H9 (cell line): Measurements from ENCODE around the gene GPR146. TPM values are rescaled to one million over a fixed set of nuclear protein-coding genes. Genes with fewer than 3 reads are reported as not detected.

Experiments
- DNase-seq: peaks from one replicate; pipeline ENCODE4 v3.0.0-alpha.2; 2017
- H2AFZ ChIP-seq: one replicate; pipeline ENCODE4 v1.6.1; 2013; ENCODE audit warnings: mild to moderate bottlenecking, low read length, control low read depth, moderate library complexity
- H2AK5ac ChIP-seq: 2 replicates; pipeline ENCODE4 v1.6.1; 2013; ENCODE audit warnings: low read length, control low read depth, mixed read lengths; ENCODE audit not compliant: insufficient read length
- H2BK120ac ChIP-seq: one replicate; pipeline ENCODE4 v1.6.1; 2013; ENCODE audit warnings: low read depth, mild to moderate bottlenecking, low read length, control low read depth, inconsistent platforms; ENCODE audit not compliant: poor library complexity, severe bottlenecking
- H2BK12ac ChIP-seq: 2 replicates; pipeline ENCODE4 v1.6.1; 2013; ENCODE audit warnings: low read length, control low read depth, mixed read lengths, low read depth; ENCODE audit not compliant: insufficient read length
- H2BK15ac ChIP-seq: 2 replicates; pipeline ENCODE4 v1.6.1; 2013; ENCODE audit warnings: low read depth, low read length, control low read depth
- H2BK20ac ChIP-seq: one replicate; pipeline ENCODE4 v1.6.1; 2013; ENCODE audit warnings: low read depth, mild to moderate bottlenecking, low read length, control low read depth, inconsistent platforms; ENCODE audit not compliant: poor library complexity, severe bottlenecking
- H2BK5ac ChIP-seq: 2 replicates; pipeline ENCODE4 v1.6.1; 2013; ENCODE audit warnings: low read length, control low read depth, mixed read lengths; ENCODE audit not compliant: insufficient read length
- H3K14ac ChIP-seq: 2 replicates; pipeline ENCODE4 v1.6.1; 2013; ENCODE audit warnings: low read length, control low read depth; ENCODE audit not compliant: insufficient read depth
- H3K18ac ChIP-seq: 2 replicates; pipeline ENCODE4 v1.6.1; 2013; ENCODE audit warnings: low read depth, mild to moderate bottlenecking, mixed read lengths, low read length, control low read depth; ENCODE audit not compliant: insufficient read length
- H3K23ac ChIP-seq: 2 replicates; pipeline ENCODE4 v1.6.1; 2013; ENCODE audit warnings: low read length, control low read depth, mixed read lengths, low read depth; ENCODE audit not compliant: insufficient read length
- H3K23me2 ChIP-seq: 2 replicates; pipeline ENCODE4 v1.6.1; 2013; ENCODE audit warnings: low read depth, mild to moderate bottlenecking, mixed read lengths, low read length, control low read depth; ENCODE audit not compliant: insufficient read length, poor library complexity, severe bottlenecking
- H3K27ac ChIP-seq: 2 replicates; pipeline ENCODE4 v1.5.1; 2013; ENCODE audit warnings: low read length, control low read depth, mixed read lengths, low read depth; ENCODE audit not compliant: insufficient read length
- H3K27me3 ChIP-seq: 2 replicates; pipeline ENCODE4 v1.6.1; 2013; ENCODE audit warnings: low read length, control low read depth, inconsistent platforms; ENCODE audit not compliant: insufficient read depth
- H3K4ac ChIP-seq: 2 replicates; pipeline ENCODE4 v1.6.1; 2013; ENCODE audit warnings: low read depth, mild to moderate bottlenecking, control low read depth, inconsistent platforms, low read length, moderate library complexity
- H3K4me1 ChIP-seq: 2 replicates; pipeline ENCODE4 v1.6.1; 2013; ENCODE audit warnings: low read length, control low read depth, inconsistent platforms; ENCODE audit not compliant: insufficient read depth
- H3K4me2 ChIP-seq: 2 replicates; pipeline ENCODE4 v1.6.1; 2013; ENCODE audit warnings: low read length, control low read depth, mixed read lengths; ENCODE audit not compliant: insufficient read length, insufficient read depth
- H3K56ac ChIP-seq: 2 replicates; pipeline ENCODE4 v1.6.1; 2013; ENCODE audit warnings: low read depth, mild to moderate bottlenecking, mixed read lengths, low read length, control low read depth; ENCODE audit not compliant: insufficient read length
- H3K79me1 ChIP-seq: 2 replicates; pipeline ENCODE4 v1.6.1; 2013; ENCODE audit warnings: low read depth, mild to moderate bottlenecking, moderate library complexity, low read length, control low read depth, inconsistent platforms; ENCODE audit not compliant: insufficient read depth, poor library complexity, severe bottlenecking
- H3K79me2 ChIP-seq: 2 replicates; pipeline ENCODE4 v1.6.1; 2013; ENCODE audit warnings: low read length, control low read depth, inconsistent platforms; ENCODE audit not compliant: insufficient read depth
- H3K9ac ChIP-seq: 2 replicates; pipeline ENCODE4 v1.6.1; 2013; ENCODE audit warnings: low read length, control low read depth, mixed read lengths; ENCODE audit not compliant: insufficient read length; ENCODE audit errors: extremely low read depth
- H3K9me3 ChIP-seq: one replicate; pipeline ENCODE4 v1.6.1; 2013; ENCODE audit warnings: low read depth, low read length, inconsistent platforms; ENCODE audit not compliant: control insufficient read depth
- H3T11ph ChIP-seq: one replicate; pipeline ENCODE4 v1.6.1; 2013; ENCODE audit warnings: mild to moderate bottlenecking, low read length, control low read depth, inconsistent platforms
- H4K20me1 ChIP-seq: one replicate; pipeline ENCODE4 v1.6.1; 2013; ENCODE audit not compliant: control insufficient read depth, insufficient read length, insufficient read depth
- H4K5ac ChIP-seq: 2 replicates; pipeline ENCODE4 v1.6.1; 2013; ENCODE audit warnings: low read depth, mild to moderate bottlenecking, mixed read lengths, low read length, control low read depth; ENCODE audit not compliant: insufficient read length
- H4K8ac ChIP-seq: replicated peaks from 2 replicates; pipeline ENCODE4 v1.6.1; 2013; ENCODE audit warnings: low read length, control low read depth, mixed read lengths, low read depth; ENCODE audit not compliant: insufficient read length
- H4K91ac ChIP-seq: 2 replicates; pipeline ENCODE4 v1.6.1; 2013; ENCODE audit warnings: low read depth, mild to moderate bottlenecking, moderate library complexity, mixed read lengths, low read length, control low read depth; ENCODE audit not compliant: insufficient read length
- H3K27ac Mint-ChIP-seq, 3 experiments: 2 replicates in 2 of 3; 3 replicates in 1 of 3; pipeline ENCODE4 v1.8.0; 2020 to 2021; ENCODE audit warnings: mixed read lengths in 3 of 3, mild to moderate bottlenecking in 1 of 3, moderate library complexity in 1 of 3
- H3K27me3 Mint-ChIP-seq: 2 replicates; pipeline ENCODE4 v1.8.0; 2021; ENCODE audit warnings: low read depth, mild to moderate bottlenecking, moderate library complexity, mixed read lengths
- H3K36me3 Mint-ChIP-seq, 3 experiments: 2 replicates in 2 of 3; 3 replicates in 1 of 3; pipeline ENCODE4 v1.8.0; 2020 to 2021; ENCODE audit warnings: low read depth in 3 of 3, mixed read lengths in 3 of 3; ENCODE audit not compliant: insufficient read depth in 1 of 3
- H3K4me1 Mint-ChIP-seq, 2 experiments: 2 replicates each; pipeline ENCODE4 v1.8.0; 2020; ENCODE audit warnings: mixed read lengths in 2 of 2
- H3K4me3 Mint-ChIP-seq, 2 experiments: 2 replicates in 1 of 2; 3 replicates in 1 of 2; pipeline ENCODE4 v1.8.0; 2020 to 2021; ENCODE audit warnings: mild to moderate bottlenecking in 2 of 2, mixed read lengths in 2 of 2, moderate library complexity in 1 of 2
- H3K9me3 Mint-ChIP-seq, 2 experiments: 2 replicates in 1 of 2; 3 replicates in 1 of 2; pipeline ENCODE4 v1.8.0; 2020; ENCODE audit warnings: mild to moderate bottlenecking in 2 of 2, mixed read lengths in 2 of 2, moderate library complexity in 1 of 2
- CTCF ChIP-seq: fragments of 200-600 bp; sonication (generic); conservative IDR thresholded peaks from 3 replicates; pipeline ENCODE4 v1.8.0; 2021; ENCODE audit warnings: antibody characterized with exemption, mild to moderate bottlenecking
- WGBS: extraction: QIAGEN DNeasy Blood & Tissue Kit; methylation state at CpG from one replicate; pipeline ENCODE4 v1.1.7; 2013; ENCODE audit warnings: missing lambda C conversion rate, low lambda C conversion rate, mixed read lengths; ENCODE audit not compliant: insufficient read length; ENCODE audit errors: extremely low coverage; 5-methylcytosine and 5-hydroxymethylcytosine counted together
- total RNA-seq: library from RNA; stranded (reverse); gene quantifications from 2 replicates; pipeline ENCODE4 v1.2.1, GENCODE V29; 2021

The GPR146 gene
- total RNA-seq, 1 experiment from 2014 or later: 1.4 TPM

- Histone ChIP-seq H3K56ac (no peak overlapping the region), H3K9me3 (no peaks in the 10 kb centered on the region), H3K4me1 (no peaks in the 10 kb centered on the region), H4K91ac (no peak overlapping the region), H2BK20ac (no peak overlapping the region), H2BK15ac (no peak overlapping the region), H2BK12ac (no peak overlapping the region), H2AFZ (no peak overlapping the region), H3K9ac (no peak overlapping the region), H3K4me2 (no peak overlapping the region), H3K23me2 (no peaks in the 10 kb centered on the region), H4K20me1 (no peaks in the 10 kb centered on the region), H4K8ac (no peak overlapping the region), H4K5ac (no peak overlapping the region), H3K18ac (no peak overlapping the region), H3K79me2 (peaks cover 5% of the 10 kb centered on the region; the same call in 1 of the 2 replicates), H2BK5ac (no peak overlapping the region), H3K4ac (no peak overlapping the region), H3K14ac (no peak overlapping the region), H3T11ph (no peak overlapping the region), H3K79me1 (peaks cover 9% of the 10 kb centered on the region), H3K27ac (no peak overlapping the region), H2BK120ac (no peak overlapping the region), H2AK5ac (no peak overlapping the region), H3K23ac (no peak overlapping the region), H3K27me3 (no peaks in the 10 kb centered on the region)
- Mint-ChIP-seq H3K9me3 (no peaks in the 10 kb centered on the region), H3K4me1 (no peaks in the 10 kb centered on the region), H3K27me3 (no peaks in the 10 kb centered on the region), H3K36me3 (peaks cover 3 to 19% (median 13%) of the 10 kb centered on the region in 3 experiments; a peak in 6 of 7 replicates), H3K27ac (no peak overlapping the region), H3K4me3 (no peak overlapping the region)
- no peak for DNase-seq
- WGBS: no CpG with 5 or more reads among the region's 14 CpGs
- no peak for TF ChIP-seq CTCF
Observed at GRCh38 chr7:1100386-1100785, 56.0 kb downstream of the GPR146 start.
